NCI-H1105 treated with DMSO at 0.1 percent for 48 hours (cell line): Measurements from ENCODE around the gene TMEM131.

Experiments used
- DNase-seq: peaks from one replicate; lab custom pipeline; 2025; lab: John Stamatoyannopoulos, UW

TMEM131 gene

DNA sequence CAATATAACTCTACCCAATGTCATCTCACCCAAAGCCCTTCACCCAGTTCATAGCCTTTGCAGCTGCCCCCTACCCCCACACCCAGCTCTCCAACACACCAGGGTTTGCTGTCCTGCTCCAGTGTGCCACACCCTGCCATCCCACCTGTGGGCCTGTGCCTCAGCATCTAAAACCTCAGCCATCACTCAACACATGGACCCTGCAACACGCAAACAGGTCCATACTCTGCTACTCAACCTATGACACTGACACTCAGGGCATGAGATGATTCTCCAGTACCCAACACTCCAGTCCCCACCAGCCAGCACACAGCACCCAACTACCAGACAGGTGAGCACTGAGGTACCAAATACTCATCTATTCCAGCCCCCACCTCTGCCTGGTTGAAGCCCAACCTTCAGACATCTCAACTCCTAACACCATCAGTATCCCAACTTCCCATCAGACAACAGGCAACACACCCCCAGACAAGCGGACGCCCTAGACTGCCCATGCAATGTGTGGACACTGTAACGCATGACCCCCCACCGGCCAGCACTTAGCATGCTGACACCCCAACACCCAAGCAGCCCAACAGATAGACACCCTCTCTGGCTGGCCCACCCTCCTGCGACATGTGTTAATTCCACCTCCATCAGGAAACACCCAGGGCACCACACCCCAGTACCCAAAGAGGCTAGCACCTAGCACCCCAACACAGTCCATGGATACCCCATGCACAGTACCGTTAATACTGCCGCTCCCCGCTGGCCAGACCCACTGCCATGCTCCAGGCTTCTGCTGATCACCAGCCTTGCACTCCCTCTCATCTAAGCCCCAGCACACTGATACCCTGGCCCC is 257.3 kb downstream of the TMEM131 start:
- DNase-seq, result no peak

DNA sequence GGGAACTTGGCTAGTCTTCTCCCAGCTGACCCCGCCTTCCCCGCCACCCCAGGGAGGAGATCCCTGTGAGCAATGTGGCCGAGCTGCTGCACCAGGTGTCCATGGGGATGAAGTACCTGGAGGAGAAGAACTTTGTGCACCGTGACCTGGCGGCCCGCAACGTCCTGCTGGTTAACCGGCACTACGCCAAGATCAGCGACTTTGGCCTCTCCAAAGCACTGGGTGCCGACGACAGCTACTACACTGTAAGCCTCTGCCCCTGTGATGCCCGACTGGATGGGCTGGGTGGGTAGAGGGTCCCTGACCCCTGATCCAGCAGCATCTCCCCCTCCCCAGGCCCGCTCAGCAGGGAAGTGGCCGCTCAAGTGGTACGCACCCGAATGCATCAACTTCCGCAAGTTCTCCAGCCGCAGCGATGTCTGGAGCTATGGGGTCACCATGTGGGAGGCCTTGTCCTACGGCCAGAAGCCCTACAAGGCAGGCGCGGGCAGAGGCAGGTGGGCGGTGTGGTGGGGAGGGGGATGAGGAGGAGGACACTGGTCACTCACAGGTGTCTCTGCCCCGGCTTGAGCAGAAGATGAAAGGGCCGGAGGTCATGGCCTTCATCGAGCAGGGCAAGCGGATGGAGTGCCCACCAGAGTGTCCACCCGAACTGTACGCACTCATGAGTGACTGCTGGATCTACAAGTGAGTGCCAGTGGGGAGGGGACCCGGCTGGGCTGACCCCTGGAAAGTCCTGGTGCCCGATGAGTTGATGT is 258.1 kb downstream of the TMEM131 start:
- no peak for DNase-seq

DNA sequence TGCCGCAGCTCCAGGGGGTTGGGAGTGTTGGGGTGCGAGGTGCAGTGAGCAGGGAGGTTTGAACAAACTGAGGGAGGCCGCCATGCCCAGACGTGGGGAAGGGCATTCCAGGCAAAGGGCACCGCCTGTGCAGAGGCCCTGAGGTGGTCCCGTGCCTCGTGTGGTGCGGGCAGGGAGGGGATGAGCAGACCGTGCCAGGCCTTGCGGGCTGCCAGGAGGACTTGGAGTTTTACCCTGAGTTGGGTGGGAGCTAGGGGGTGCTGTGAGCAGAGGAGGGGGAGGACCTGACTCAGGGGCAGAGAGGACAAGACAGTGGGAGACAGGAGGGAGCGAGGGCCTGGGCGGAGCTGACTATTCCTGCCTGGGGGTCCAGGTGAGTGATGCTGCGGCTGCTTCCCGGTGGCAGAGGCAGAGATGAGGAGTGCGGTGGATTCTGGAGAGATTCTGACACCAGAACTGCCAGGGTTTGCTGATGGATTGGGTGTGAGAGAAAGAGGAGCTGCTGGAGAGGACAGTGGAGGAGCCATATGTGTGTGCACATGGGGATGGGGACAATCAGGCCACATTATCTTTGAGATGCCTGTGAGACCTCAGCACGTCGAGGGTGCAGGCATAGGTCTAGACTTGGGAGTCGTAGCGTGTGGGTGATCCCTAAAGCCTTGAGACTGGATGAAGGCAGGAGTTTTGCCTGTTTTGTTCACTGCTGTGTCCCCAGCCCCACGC is 259.0 kb downstream of the TMEM131 start:
- no peak for DNase-seq

DNA sequence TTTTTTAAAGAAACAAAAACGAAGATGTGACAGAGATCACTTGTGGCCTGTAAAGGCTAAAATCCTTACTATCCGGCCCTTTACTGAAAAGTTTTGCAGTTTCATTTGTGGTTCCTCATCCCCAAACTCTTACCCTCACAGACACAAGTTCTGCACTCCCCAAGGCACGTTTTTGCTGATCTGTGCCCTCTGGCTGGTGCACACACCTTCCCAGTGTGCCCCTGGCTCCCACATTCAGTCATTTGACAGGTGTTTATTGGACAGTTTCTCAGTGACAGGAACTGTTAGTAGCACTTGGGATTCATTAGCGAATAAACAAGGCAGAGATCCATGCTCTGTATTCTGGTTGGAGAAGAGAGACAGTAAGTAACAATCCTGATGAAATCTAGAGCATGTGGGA is 259.6 kb downstream of the TMEM131 start:
- no peak for DNase-seq

DNA sequence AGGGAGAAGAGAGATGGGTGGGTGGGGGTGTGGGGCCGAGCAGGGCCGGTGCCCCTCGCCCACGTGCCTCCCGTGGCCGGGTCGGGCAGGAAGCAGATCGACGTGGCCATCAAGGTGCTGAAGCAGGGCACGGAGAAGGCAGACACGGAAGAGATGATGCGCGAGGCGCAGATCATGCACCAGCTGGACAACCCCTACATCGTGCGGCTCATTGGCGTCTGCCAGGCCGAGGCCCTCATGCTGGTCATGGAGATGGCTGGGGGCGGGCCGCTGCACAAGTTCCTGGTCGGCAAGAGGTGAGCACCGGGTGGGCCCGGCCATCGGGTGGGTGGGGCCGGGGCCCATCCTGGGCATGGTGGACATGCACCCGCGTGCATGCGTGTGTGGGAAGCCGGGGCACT is 260.6 kb downstream of the TMEM131 start:
- no peak for DNase-seq

DNA sequence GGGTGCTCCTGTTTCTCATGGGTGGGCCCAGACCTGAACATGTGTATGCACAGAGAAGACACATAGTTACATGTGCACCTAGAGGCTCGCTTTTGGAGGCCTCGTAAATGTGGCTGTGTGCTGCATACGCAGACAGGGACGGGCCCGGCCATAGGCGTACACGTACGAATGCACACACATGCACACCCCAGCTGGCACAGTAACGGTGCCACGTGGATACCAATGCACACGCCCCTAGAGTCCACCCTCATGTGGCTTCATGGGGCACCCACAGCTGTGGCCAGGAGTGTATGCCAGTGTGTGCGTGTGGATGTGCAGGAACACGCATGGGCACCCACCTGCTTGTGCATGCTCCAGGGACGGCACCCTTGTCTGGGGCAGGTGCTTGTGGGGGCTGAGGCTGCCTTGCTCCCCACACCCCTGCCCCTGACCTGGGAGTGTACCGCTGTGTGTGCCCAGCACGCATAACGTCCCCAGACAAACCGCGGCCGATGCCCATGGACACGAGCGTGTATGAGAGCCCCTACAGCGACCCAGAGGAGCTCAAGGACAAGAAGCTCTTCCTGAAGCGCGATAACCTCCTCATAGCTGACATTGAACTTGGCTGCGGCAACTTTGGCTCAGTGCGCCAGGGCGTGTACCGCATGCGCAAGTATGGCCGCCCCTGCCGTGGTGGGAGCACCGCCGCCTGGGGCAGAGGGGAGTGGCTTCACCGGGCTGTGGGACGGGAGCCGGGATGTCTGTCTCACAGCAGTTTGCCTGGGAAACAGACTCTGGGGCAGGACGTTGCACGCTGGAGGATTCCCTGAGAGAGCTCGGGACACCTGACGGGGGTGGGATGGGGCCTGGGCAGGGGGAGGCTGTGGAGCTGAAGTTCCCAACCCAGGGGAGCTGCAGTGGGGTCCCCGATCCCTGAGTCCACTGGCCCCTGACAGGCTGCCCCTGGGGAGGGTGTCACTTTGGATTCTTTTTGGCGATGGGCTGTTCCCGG is 261.4 kb downstream of the TMEM131 start:
- no peak for DNase-seq

DNA sequence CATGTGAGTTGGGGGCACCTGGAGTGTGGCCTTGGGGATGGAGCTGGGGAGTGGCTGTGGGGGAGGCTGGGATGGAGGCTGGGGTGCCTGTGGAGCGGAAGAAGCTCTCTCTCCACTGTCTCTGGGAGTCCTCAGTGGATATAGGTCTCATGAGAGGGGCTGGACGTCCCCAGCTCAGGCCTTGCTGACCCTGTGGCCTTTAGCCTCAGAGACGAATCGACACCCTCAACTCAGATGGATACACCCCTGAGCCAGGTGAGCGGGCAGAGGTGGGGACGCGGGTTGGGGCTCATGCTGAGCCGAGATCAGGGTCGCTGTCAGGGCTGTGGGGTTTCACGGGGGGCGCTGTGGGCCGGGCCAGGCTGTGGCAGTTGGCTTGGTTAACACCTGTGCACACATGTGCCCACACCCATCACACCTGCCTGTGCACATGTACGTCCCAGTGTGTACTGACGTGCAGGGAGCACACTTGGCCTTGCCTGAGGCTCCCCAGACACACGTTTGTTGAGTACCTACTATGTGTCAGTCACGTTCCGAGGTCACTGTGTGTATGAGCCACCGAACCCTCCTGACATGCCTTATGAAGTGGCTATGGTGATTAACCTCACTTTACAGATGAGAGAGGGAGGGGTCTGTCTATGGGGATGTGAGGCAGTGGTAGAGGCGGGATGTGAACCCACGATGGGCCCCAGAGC is 262.3 kb downstream of the TMEM131 start:
- DNase-seq, result no peak

DNA sequence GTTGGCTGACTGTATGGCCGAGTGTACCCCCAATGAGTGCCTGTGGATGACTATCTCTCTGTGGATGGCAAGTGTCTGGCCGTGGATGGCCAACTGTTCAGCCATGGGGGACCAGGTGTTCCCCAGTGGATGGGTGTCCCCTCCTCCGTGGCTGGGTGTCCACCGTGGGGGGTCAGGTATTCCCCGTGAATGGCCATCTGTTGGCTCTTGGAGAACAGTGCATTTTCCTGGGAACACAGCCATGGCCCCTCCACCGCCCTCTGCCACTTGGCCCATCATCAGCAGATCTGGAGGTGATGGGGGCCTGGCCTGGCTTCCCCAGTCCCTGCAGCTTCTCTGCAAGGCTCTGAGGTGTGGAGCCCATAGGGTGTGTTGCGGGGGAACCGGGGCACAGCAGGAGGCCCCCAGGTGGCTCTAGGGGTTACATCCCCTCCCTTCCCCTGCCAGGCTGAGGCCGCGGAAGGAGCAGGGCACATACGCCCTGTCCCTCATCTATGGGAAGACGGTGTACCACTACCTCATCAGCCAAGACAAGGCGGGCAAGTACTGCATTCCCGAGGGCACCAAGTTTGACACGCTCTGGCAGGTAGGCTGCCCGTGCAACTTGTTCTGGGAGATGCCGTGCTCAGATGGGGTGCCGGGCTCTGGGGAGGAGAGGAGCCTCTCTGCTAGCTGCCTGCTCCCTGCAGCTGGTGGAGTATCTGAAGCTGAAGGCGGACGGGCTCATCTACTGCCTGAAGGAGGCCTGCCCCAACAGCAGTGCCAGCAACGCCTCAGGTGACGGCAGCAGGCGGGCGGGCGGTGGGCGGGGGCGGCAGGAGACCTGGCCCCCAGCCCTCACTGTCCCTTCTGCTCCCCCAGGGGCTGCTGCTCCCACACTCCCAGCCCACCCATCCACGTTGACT is 263.1 kb downstream of the TMEM131 start:
- no peak for DNase-seq

DNA sequence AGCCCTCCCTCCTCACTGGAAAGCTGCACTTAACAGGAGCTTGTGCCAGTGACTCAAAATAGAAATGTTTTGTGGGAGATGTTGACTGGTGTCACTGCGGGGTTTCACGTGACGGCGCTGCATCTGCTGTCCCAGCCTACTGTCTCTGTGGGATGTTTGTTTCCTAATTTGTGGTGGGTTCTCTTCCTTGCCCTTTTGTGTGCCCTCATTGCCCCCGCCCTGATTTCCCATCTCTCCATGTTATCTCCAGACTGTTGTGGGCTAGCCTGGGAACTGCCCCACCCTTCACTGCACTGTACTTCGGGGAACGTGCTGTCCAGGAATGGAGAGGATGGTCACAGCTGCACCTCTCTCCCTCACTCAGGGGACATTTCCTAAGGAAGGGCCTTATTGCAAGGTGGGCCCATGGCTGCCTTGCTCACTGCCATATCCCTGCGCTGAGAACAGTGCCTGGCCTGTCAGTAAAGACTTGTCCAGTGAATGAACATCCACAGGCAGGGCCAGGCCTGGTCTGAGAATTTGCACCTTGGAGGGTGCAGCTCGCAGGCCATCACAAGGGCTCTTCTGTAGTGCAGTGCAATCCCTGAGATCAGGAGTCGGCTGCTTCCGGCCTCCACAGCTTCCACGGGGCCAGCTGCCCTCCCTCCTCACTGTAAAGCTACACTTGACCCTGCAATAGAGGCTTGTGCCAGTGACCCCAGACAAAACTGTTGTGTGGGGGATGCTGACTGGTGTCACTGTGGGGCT is 264.3 kb downstream of the TMEM131 start:
- DNase-seq, result no peak

DNA sequence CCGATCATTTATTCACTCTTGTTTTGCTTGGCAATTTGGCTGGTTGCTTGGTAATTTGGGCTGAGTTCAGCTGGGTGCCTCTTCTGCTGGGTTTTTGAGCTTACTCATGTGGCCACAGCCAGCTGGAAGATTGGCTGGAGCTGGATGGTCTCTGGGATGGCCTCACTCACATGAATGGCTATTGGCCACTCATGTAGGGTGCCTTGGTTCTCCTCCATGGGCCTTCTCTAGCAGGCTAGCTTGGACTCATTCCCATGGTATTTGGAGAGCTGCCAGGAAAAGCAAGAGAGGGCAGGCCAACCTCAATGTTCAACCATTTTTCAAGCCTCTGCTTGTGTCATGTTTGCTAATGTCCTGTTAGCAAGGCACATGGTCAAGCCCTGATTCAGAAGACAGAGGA is 265.5 kb downstream of the TMEM131 start:
- peak; percentile 16 for DNase-seq

DNA sequence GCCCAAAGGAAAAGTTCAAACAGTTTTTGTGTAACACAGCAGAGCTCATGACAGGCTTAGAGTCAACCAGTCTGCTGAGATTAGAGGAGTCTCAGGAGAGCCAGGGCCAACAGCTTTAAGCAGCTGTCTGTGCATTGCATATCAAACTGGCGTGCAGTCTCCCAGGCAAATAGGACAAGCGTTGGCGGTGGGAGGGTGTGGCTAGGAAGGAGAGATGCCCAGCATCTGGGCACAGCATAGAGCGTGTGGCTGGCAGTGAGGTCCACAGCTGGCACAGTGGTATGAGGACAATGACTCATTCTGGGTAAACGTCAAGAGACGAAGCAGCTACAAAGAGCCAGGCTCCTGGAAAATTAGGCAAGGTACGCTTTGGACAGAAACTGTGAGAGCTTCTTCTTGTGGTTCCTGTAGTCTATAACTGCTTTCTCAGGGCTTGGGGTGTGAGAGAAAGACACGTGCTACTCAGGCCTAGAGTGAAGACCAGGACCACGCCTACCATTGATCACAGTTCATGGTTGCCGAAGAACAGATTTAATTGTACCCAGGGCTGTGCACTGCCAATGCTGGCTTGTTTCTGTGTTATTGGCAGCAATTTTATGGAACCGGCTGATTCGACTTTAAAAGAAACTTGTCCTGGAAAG is 267.5 kb downstream of the TMEM131 start:
- DNase-seq, result no peak

DNA sequence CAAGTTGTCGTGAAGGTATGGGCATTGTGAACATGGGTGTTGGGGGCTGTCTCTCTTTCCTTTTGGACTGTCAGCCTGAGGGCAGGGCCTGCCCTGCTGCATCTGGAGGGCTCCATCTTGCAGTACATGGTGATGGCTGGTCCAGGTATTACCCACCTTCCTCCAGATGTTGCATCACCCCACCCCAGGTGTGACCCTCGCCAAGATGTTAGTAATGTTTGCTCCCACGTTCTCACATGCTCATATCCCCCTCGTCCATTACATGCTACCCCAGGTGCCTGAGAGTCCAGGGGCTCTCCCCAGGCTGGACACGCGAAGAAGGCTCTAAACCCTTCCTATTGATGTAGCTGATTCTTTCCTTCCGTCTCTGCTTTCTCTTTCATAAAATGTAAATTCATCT is 268.5 kb downstream of the TMEM131 start:
- no peak for DNase-seq

DNA sequence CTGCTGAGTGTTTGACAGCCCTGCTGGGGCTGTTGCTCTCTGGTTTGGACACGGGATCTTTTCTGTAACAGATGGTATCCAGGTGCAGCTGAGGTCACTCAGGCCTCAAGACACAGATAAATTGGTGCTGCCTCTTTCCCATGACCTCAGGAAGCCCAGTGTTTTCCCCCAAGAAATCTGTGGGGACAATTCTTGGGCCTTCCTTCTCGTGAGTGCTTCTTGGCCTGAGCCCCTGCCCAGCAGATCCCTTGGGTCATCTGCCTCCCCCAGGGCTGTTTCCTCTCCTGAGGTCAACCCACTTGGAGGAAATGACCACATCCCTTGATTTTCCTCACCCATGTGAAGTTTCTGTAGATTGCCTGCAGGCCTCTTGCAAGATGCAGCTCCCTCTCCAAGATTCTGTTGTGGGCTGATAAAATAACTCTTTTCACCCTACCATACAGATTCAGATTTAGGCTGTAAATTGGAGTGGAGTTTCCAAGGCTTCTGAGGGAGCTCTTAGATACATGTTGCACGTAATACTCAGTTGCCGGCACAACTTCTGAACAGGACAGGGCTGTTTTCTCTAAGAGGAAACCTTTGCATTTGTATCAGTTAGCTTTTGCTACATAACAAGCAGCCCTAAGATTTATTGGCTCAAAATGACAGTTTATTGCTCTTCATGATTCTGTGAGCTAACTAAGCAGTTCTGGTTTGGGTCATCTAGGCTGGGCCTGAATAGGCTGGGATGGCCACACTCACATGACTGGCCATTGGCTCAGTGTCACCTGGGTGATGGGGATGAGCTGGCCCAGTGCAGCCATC is 269.3 kb downstream of the TMEM131 start:
- no peak for DNase-seq

DNA sequence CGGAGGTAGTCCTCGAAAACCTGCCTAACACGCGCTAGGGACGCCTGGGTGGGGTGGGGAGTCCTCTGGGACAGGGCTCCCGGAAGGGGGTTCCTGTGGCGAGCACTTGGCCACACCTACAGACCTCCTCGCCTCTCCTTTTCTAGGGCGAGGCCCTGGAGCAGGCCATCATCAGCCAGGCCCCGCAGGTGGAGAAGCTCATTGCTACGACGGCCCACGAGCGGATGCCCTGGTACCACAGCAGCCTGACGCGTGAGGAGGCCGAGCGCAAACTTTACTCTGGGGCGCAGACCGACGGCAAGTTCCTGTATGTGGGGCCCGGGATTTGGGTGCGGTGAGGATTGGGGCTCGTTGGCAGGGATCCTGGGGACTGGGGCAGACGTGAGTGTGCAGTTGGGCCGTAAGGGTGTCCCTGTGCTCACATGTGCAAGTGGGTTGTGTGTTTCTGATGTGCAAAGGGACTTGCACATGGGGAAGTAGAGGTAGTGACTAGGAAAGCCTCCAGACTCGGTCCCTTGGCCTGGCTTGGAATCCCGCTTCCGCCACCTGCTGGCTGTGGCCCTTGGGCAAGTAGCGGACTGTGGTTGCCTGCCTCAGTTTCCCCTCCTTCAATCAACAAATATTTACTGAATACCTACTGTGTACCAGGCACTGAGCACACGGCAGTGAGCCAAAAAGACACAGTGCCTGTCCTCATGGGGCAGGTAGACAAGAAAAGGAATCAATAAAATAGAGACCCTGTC is 270.6 kb downstream of the TMEM131 start:
- no peak for DNase-seq

DNA sequence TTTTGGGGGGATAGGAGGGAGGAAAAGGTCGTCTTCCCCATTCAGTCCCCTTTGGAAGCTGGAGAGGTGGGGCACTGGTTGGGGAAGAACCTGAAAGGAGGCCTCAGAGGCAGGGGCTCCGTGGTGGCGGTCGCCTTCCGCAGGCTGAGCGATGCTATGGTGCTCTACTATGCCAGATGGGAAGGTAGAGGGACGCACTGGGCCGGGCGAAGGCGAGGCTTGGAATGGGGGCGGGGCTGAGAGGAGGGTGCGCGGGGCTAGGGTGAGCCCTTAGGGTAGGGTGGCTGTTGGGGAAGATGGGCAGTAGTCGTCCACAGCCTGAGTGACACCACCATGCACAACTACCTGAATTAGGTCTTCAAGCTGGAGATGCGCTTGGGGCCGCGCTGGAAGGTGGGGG is 271.2 kb downstream of the TMEM131 start:
- no peak for DNase-seq

DNA sequence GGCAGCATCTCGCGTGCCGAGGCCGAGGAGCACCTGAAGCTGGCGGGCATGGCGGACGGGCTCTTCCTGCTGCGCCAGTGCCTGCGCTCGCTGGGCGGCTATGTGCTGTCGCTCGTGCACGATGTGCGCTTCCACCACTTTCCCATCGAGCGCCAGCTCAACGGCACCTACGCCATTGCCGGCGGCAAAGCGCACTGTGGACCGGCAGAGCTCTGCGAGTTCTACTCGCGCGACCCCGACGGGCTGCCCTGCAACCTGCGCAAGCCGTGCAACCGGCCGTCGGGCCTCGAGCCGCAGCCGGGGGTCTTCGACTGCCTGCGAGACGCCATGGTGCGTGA is 271.7 kb downstream of the TMEM131 start:
- no peak for DNase-seq
